Measurements from ENCODE around the gene OR3A3.
"Not testable (repeated sequence)": the region's sequence is repeated elsewhere in the genome, so short reads cannot be mapped to it uniquely, and the experiment has no call there.

Gene OR3A3

GRCh38 chr17:3411070-3411469 lies at the start of gene OR3A3:
Gene OR3A3, plus strand, starts transcription at chr17:3411370.
- DNase-seq = no peak

- DNase-seq = not testable (repeated sequence)
Measured at GRCh38 chr17:3371167-3371566, 40.0 kb upstream of the OR3A3 start.

- no peak for DNase-seq
Measured at GRCh38 chr17:3378321-3378720, 32.8 kb upstream of the OR3A3 start.

GRCh38 chr17:3381957-3382356 lies 29.2 kb upstream of the OR3A3 start:
- no peak for DNase-seq

GRCh38 chr17:3385869-3386816 lies 25.0 kb upstream of the OR3A3 start, which contains the start of gene OR3A2:
Gene OR3A2, minus strand, starts transcription at chr17:3386308.
- peak; percentile 23 for DNase-seq

- DNase-seq = no peak
Measured at GRCh38 chr17:3389791-3390190, 21.4 kb upstream of the OR3A3 start.

GRCh38 chr17:3397801-3398200 lies 13.4 kb upstream of the OR3A3 start:
- not testable (repeated sequence) for DNase-seq

GRCh38 chr17:3398310-3398709 lies 12.9 kb upstream of the OR3A3 start, which contains the start of gene OR1E1:
Gene OR1E1, minus strand, starts transcription at chr17:3398410. Its CDS starts 0 bp downstream, at chr17:3398410.
- no peak for DNase-seq

GRCh38 chr17:3400055-3400454 lies 11.1 kb upstream of the OR3A3 start:
- no peak for DNase-seq

- no peak for DNase-seq
Measured at GRCh38 chr17:3401786-3402185, 9.4 kb upstream of the OR3A3 start.

- not testable (repeated sequence) for DNase-seq
Measured at GRCh38 chr17:3403856-3404255, 7.3 kb upstream of the OR3A3 start.

- not testable (repeated sequence) for DNase-seq
Measured at GRCh38 chr17:3412216-3412615, 1.0 kb downstream of the OR3A3 start.

- DNase-seq = no peak
Measured at GRCh38 chr17:3415610-3416009, 4.4 kb downstream of the OR3A3 start.

- no peak for DNase-seq
Measured at GRCh38 chr17:3418222-3418621, 7.1 kb downstream of the OR3A3 start.

GRCh38 chr17:3433215-3433614 lies 22.0 kb downstream of the OR3A3 start:
- not testable (repeated sequence) for DNase-seq

GRCh38 chr17:3433741-3434140 lies 22.6 kb downstream of the OR3A3 start, which contains the start of gene OR1E2:
Gene OR1E2, minus strand, starts transcription at chr17:3433841. Its CDS starts 0 bp downstream, at chr17:3433841.
- DNase-seq = no peak

- DNase-seq = no peak
Measured at GRCh38 chr17:3438368-3438767, 27.2 kb downstream of the OR3A3 start.

GRCh38 chr17:3440451-3440850 lies 29.3 kb downstream of the OR3A3 start:
- no peak for DNase-seq

GRCh38 chr17:3447625-3448024 lies 36.5 kb downstream of the OR3A3 start:
- DNase-seq = no peak

- DNase-seq = no peak
Measured at GRCh38 chr17:3448059-3448665, 37.0 kb downstream of the OR3A3 start.

- DNase-seq = not testable (repeated sequence)
Measured at GRCh38 chr17:3466355-3466754, 55.2 kb downstream of the OR3A3 start.

- no peak for DNase-seq
Measured at GRCh38 chr17:3469529-3469928, 58.4 kb downstream of the OR3A3 start.

GRCh38 chr17:3471599-3471998 lies 60.4 kb downstream of the OR3A3 start, which contains the start of gene SPATA22:
Gene SPATA22, minus strand, starts transcription at chr17:3471819. Its CDS starts 2,494 bp downstream, at chr17:3469325.
- DNase-seq = no peak

GRCh38 chr17:3472137-3472536 lies 61.0 kb downstream of the OR3A3 start:
- no peak for DNase-seq
